Spleen (tissue), 11 donors: ENCODE measurements around the gene PVR. TPM values are rescaled to one million over a fixed set of nuclear protein-coding genes. Genes with fewer than 3 reads are reported as not detected.
A peak's percentile ranks its signal among the peaks of the same experiment; 100 is the strongest.

ENCODE experiments used
- DNase-seq: peaks from one replicate; pipeline ENCODE4 v3.0.0-alpha.2; 2020
- H3K27ac ChIP-seq, 8 donors: fragments of 200-600 bp; sonication (generic) in 7 of 8; 1 replicate in 4 of 8; 2 replicates in 4 of 8; pipeline versions ENCODE4 v1.5.0 to v1.8.0; 2016 to 2021; ENCODE audit warnings: inconsistent platforms in 4 of 8, mild to moderate bottlenecking in 4 of 8, moderate library complexity in 1 of 8
- H3K27me3 ChIP-seq, 7 donors: fragments of 200-600 bp; sonication (generic) in 6 of 7; replicated peaks in 1 of 7; 1 replicate in 4 of 7; 2 replicates in 3 of 7; pipeline versions ENCODE4 v1.5.0 to v1.8.0; 2016 to 2021; ENCODE audit warnings: inconsistent platforms in 3 of 7, mild to moderate bottlenecking in 1 of 7
- H3K36me3 ChIP-seq, 6 donors: fragments of 200-600 bp; sonication (generic) in 5 of 6; 1 replicate in 4 of 6; 2 replicates in 2 of 6; pipeline versions ENCODE4 v1.5.0 to v1.8.0; 2016 to 2021; ENCODE audit warnings: inconsistent platforms in 2 of 6
- H3K4me1 ChIP-seq, 6 donors: fragments of 200-600 bp; sonication (generic) in 5 of 6; 1 replicate in 3 of 6; 2 replicates in 3 of 6; pipeline versions ENCODE4 v1.5.0 to v1.8.0; 2016 to 2021; ENCODE audit warnings: inconsistent platforms in 3 of 6
- H3K4me3 ChIP-seq, 8 donors: fragments of 200-600 bp; sonication (generic) in 7 of 8; 1 replicate in 4 of 8; 2 replicates in 4 of 8; pipeline versions ENCODE4 v1.5.0 to v1.8.0; 2016 to 2021; ENCODE audit warnings: inconsistent platforms in 4 of 8, mild to moderate bottlenecking in 4 of 8, moderate library complexity in 2 of 8
- H3K9me3 ChIP-seq, 8 donors: fragments of 200-600 bp; sonication (generic) in 7 of 8; 1 replicate in 4 of 8; 2 replicates in 4 of 8; pipeline versions ENCODE4 v1.5.0 to v1.8.0; 2016 to 2021; ENCODE audit warnings: inconsistent platforms in 4 of 8
- CTCF ChIP-seq, 11 experiments: fragments of 200-600 bp in 7 of 11; fragments of 450-650 bp in 4 of 11; sonication (generic) in 4 of 11; IDR thresholded peaks in 8 of 11; conservative IDR thresholded peaks in 3 of 11; 1 replicate in 7 of 11; 2 replicates in 4 of 11; pipeline versions ENCODE4 v1.4.0 to v1.8.0; 2016 to 2021; ENCODE audit warnings: antibody characterized with exemption in 11 of 11, inconsistent platforms in 4 of 11, mild to moderate bottlenecking in 1 of 11
- POLR2A ChIP-seq, 3 donors: fragments of 450-650 bp; IDR thresholded peaks; one replicate each; pipeline ENCODE4 v1.5.1; 2017; ENCODE audit warnings: antibody characterized with exemption in 3 of 3, mild to moderate bottlenecking in 1 of 3
- POLR2AphosphoS5 ChIP-seq, 3 donors: sonication (generic); formaldehyde crosslinking; IDR thresholded peaks; one replicate each; pipeline ENCODE4 v1.5.1; 2017; ENCODE audit warnings: antibody characterized with exemption in 3 of 3
- WGBS, 5 donors: extraction: QIAGEN DNeasy Blood & Tissue Kit in 3 of 5; methylation state at CpG; one replicate each; pipeline versions ENCODE4 v1.1.5 to v1.1.7; 2013 to 2018; 5-methylcytosine and 5-hydroxymethylcytosine counted together
- intact Hi-C: fragments of 100-400 bp; cut with DNase I; formaldehyde crosslinking; loops from one replicate; pipeline ENCODE4 v1.15.0; 2023; ENCODE audit warnings: low total_unique reads
- polyA plus RNA-seq, 3 donors: library from polyadenylated mRNA; stranded (reverse); fragments of 200-250 nt; gene quantifications; one replicate each; pipeline ENCODE4 v1.2.1, GENCODE V29; 2013
- total RNA-seq, 7 donors: library from RNA; depleted of rRNA in 3 of 7; stranded (reverse); fragments of >200 nt in 3 of 7; fragmentation: NEBNext Ultra II Directional in 4 of 7; extraction: Animal tissue kit (Norgen Biotek cat#: 25700) in 4 of 7; gene quantifications; one replicate each; pipeline versions ENCODE4 v1.1.0 to v1.2.1, GENCODE V29; 2016 to 2021
- donor health status: healthy with polysubstance abuse.
- donor health status: DM: no; HTN: no; CAD: no; lungs with moderate emphysema.
- donor health status: DM: no; HTN: no; CAD: no.
- donor health status: Bipolar disorder and iron deficiency.
- donor health status: healthy.
- donor health status: DM: no; HTN: no; CAD: no.
- donor health status: DM: yes; HTN: yes; CAD: no.

PVR gene
- total and polyA plus RNA-seq, 10 donors, result 2.0 to 18.4 (median 12.8) TPM

GRCh38 chr19:44635581-44636438 is 7.9 kb upstream of the PVR start:
- no peak for TF ChIP-seq POLR2AphosphoS5 (IDR thresholded peaks at IDR 0.05)
- TF ChIP-seq POLR2A (IDR thresholded peaks at IDR 0.05), result no peak
- no peak for TF ChIP-seq CTCF (IDR thresholded peaks at IDR 0.05 in 8 of 11, conservative IDR thresholded peaks at IDR 0.05 in 3 of 11)
- Histone ChIP-seq H3K9me3 (peaks cover 0 to 4% (median 0%) of the 10 kb centered on the region in 8 donors), H3K27ac (peak overlapping the region in 5 of 8 donors; percentile 35 to 70 (median 58)), H3K4me1 (peaks cover 0 to 35% (median 6%) of the 10 kb centered on the region in 6 donors), H3K36me3 (no peaks in the 10 kb centered on the region), H3K27me3 (no peaks in the 10 kb centered on the region), H3K4me3 (no peak overlapping the region)
- 62 to 72% (median 66%) methylated on average over 3 of the region's 3 CpGs for WGBS, 5 donors
- intact Hi-C loops, result no loop called here
- no peak for DNase-seq

- Histone ChIP-seq H3K4me1 (peaks cover 0 to 40% (median 6%) of the 10 kb centered on the region in 6 donors), H3K9me3 (peaks cover 0 to 4% (median 0%) of the 10 kb centered on the region in 8 donors), H3K4me3 (no peak overlapping the region), H3K36me3 (no peaks in the 10 kb centered on the region), H3K27me3 (peaks cover 0 to 1% (median 0%) of the 10 kb centered on the region in 7 donors), H3K27ac (peak overlapping the region in 3 of 8 donors; percentile 48 to 70 (median 61))
- 55 to 80% (median 66%) methylated on average over 11 of the region's 11 CpGs for WGBS, 5 donors
- intact Hi-C loops, result no loop called here
- TF ChIP-seq CTCF (IDR thresholded peaks at IDR 0.05 in 8 of 11, conservative IDR thresholded peaks at IDR 0.05 in 3 of 11), result no peak
- no peak for TF ChIP-seq POLR2A (IDR thresholded peaks at IDR 0.05)
- no peak for TF ChIP-seq POLR2AphosphoS5 (IDR thresholded peaks at IDR 0.05)
- no peak for DNase-seq
Measured at GRCh38 chr19:44636439-44637389, 7.0 kb upstream of the PVR start.

- no peaks in the 10 kb centered on the region for H3K36me3 ChIP-seq
- TF ChIP-seq POLR2A (IDR thresholded peaks at IDR 0.05), result no peak
- no peak for TF ChIP-seq CTCF (IDR thresholded peaks at IDR 0.05 in 8 of 11, conservative IDR thresholded peaks at IDR 0.05 in 3 of 11)
- TF ChIP-seq POLR2AphosphoS5 (IDR thresholded peaks at IDR 0.05), result no peak
- intact Hi-C loops, result no loop called here
- H3K27ac ChIP-seq, result no peak overlapping the region
- H3K4me3 ChIP-seq, result no peak overlapping the region
- 81 to 95% (median 91%) methylated on average over 5 of the region's 5 CpGs for WGBS, 5 donors
- H3K9me3 ChIP-seq, result peaks cover 0 to 4% (median 0%) of the 10 kb centered on the region in 8 donors
- peaks cover 0 to 4% (median 0%) of the 10 kb centered on the region in 7 donors for H3K27me3 ChIP-seq
- H3K4me1 ChIP-seq, result peaks cover 0 to 40% (median 6%) of the 10 kb centered on the region in 6 donors
- DNase-seq, result no peak
Measured at GRCh38 chr19:44637390-44637764, 6.3 kb upstream of the PVR start.
